GM21515 (cell line): ENCODE measurements around the gene LPIN1.

Experiments
- ATAC-seq: cut with Tn5 transposase; IDR thresholded peaks from one replicate; pipeline ENCODE4 v1.9.1; 2021; ENCODE audit not compliant: unreplicated experiment

LPIN1 gene

DNA sequence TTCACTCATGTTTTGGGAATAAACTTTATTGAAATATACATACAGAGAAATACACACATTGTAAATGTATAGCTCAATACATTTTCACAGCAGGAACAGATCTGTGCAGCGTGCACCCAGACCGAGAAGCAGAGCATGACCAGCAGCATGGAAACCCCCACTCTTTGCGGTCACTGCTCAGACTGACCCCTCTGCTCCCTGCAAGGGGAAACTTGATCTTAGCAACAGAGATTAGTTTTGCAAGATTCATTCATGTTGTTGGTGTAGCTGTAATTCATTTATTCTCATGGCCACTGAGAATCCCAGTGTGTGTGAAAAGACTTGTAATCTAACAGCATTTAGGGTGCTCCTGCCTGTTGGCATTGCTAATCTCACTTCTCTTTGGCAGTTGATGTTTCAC, 35.2 kb downstream of the LPIN1 start:
- no peak for ATAC-seq

DNA sequence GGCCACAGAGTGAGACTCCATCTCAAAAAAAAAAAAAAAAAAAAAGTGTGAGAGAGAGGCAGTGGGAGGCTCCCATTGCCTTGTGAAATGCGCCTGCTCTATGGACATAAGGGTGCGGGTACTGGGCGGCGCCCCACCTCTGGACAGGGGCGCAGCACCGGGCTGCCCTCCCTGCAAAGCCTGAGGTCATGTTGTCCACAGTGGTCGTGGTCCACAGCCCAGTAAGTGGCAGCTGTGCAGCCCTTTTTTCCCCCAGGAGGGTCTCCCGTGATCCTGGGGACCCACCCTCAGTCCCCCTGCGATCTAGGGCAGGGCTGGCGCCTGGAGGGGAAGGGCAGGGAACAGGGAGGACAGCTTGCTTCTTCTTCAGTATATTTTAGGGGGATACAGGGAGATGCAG, 37.8 kb downstream of the LPIN1 start:
- no peak for ATAC-seq

DNA sequence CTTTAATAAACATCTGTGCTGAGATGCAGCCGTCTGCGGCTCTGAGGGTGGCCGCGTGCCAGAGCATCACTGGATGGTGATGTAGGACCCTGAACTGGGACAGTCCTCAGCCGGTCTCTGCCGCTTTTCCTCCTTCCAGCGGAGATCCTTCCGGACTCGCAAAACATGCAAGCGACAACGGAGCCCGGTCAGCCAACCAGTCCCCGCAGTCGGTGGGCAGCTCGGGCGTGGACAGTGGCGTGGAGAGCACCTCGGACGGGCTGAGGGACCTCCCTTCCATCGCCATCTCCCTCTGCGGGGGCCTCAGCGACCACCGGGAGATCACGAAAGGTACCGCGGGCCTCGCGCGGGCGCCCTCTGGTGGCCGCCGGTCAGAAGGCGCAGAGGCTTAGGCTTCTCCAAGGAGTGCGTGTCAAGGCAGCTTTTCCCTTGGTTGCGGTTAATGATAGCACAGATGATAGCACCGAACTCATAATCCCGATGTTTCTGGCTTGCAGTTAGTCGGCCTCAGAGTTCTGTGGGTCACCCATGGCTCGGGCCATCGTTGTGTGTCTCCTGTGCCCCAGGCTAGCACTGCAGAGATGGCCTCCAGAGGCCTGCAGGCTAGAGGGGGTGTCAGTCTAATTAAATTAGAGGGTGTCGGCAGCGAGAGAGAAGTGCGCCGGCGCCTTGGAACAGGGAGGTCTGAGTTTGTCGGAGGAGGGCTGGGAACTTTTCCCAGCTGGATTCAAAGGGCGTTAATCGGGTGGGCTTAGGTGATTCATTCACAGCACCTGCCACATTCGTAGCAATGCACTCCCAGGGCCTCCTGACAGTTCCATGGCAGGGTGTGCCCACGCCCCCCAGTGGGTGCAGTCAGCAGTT, 38.5 kb downstream of the LPIN1 start:
- ATAC-seq, result no peak

DNA sequence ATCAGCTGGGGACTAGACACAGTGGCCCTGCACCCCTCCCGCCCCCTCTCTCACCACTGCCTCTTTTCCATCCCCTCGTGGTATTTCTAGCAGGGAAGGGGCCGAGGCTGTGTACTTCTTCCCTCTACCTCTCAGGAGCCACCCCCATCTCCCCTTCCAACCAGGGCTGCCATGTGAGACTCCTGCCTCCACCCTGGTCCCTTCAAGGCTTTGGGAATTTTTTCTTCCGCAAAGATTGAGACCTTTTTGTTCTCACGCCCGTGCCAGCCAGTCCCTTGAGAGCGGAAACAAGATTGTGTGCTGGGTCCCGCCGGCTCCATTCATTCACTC, 39.1 kb downstream of the LPIN1 start:
- no peak for ATAC-seq

DNA sequence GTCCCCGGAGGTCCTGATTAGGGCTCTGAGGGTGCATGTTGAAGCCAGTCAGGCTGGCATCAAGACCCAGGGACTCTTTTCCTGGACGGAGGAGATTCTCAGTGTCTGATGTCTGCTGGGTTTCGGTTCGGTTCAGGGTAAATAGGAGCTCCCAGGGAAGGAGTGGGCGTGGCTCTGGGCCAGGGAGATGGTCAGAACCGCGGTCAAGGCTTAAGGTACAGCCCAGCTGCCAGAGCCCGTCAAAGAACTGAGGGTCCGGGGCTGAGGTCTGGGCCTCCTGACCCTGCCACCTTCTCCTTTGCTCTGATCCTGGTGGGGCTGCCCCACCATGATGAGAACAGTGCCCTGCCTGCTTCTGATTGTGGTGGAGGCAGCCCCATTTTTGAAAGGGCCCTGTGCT, 39.8 kb downstream of the LPIN1 start:
- no peak for ATAC-seq

DNA sequence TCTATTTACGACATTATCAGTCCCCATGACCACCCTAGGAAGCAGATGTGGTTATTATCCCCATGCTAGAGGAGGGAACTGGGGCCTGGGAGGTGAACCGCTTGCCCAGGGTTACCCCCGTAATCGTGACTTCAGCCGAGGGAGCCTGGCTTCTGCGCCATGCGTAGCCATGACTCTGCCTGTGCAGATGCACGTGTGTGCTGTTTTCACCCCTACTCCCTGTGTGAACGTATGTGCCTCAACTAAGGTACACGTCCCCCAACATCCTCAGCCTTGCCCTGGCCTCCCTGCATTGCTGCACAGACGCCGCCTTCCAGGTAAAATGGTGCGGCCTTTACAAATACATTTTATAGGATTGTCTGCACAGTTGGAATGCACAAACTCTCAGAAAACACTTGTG, 40.2 kb downstream of the LPIN1 start:
- ATAC-seq, result no peak

DNA sequence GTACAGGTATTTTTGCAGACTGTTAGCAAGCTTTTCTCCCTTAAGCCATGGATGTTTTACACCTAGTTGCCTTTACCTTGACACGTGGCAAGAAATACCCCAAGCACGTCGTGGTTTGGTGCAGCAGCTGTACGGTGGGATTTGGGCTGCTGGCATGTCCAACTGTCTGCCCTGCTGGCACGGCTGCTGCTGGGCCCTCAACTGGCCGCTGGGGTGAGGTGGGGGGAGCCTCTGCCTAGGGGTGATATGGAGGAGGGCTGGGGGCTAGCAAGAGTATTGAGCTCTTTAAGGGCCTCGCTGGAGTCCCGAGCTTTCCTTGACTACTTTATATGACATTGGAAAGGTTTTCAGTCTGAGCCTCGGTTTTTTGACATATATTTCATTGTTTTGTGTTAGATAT, 41.6 kb downstream of the LPIN1 start:
- no peak for ATAC-seq

DNA sequence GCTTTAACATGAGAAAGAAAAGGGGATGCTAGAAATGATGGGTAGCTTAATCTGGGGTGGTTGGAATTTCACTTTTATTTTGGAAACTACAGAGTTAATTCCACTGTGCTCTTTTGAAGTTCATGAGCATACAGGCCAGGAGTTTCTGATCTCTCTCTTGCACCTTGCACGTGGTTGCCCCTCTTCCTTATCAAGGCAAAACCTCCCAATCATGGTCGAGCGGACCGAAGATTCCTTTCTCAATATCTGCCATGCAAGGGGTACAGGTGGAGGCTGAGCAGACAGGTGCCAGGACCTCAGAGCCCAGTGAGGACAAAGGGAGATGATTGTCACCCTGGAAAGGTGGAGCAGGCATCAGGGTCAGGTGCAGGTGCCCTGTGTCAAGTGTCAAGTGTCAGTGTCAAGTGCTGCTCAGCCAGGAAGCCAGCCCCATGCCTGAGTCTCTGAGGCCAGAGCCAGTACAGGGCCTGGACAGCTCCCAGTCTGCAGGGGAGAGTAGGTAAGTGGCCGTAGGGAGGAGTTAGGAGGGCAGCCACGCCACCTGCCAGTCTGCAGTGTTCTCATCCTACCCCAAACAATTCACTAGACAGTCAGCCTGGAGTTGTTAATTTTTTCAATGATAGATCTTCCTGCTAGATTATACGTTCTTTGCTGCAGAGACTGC, 42.2 kb downstream of the LPIN1 start:
- no peak for ATAC-seq

DNA sequence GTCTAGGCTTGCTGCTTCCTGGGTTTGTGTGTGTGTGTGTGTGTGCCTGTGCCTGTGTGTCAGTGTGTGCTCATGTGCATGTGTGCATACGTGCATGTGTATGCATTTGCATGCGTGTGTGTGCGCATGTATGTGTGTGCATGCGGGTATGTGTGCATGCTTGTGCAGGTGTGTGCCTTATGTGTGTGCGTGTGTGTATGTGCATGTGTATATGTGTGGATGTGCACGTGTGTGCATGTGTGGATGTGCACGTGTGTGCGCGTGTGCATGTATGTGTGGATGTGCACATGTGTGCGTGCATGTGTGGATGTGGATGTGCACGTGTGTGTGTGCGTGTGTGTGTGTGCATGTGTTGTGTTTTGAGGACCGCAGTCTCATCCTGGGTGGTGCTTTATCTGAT, 42.8 kb downstream of the LPIN1 start:
- no peak for ATAC-seq

DNA sequence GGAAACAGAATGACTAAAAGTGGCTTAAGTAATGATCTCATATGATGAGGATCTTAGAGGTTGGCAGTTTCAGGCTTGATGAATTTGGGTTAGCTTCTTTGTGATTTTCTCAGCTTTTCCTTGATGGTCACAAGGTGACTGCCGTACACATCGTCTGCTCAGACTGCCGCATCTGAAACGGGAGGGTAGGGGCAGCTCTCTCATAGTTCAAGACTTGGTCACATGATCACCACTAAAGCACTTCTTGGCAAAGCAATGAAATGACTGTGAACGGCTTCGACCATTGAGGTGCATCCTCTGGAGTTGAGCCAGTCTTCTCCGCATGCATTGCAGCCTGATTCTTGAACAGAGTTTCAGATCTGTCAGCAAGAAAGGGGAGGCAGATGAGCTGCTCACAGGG, 43.8 kb downstream of the LPIN1 start:
- ATAC-seq, result no peak

DNA sequence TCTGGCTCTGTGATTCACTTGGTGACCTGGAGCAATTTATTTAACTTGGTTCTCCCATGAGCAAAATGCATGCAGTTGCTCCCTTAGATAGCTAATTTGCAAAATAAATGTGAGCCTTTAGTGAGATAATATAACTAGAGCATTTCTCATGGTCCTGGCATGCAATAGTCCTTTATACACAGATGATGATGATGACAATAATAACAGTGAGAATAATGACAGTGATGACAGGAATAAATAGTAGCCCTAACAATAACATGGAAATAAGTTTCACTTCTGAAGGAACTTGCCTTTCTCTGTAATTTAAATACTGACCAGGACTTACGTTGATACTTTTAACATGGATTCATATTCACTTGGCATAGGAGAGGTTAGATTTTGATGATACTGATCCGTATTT, 49.2 kb downstream of the LPIN1 start:
- no peak for ATAC-seq

DNA sequence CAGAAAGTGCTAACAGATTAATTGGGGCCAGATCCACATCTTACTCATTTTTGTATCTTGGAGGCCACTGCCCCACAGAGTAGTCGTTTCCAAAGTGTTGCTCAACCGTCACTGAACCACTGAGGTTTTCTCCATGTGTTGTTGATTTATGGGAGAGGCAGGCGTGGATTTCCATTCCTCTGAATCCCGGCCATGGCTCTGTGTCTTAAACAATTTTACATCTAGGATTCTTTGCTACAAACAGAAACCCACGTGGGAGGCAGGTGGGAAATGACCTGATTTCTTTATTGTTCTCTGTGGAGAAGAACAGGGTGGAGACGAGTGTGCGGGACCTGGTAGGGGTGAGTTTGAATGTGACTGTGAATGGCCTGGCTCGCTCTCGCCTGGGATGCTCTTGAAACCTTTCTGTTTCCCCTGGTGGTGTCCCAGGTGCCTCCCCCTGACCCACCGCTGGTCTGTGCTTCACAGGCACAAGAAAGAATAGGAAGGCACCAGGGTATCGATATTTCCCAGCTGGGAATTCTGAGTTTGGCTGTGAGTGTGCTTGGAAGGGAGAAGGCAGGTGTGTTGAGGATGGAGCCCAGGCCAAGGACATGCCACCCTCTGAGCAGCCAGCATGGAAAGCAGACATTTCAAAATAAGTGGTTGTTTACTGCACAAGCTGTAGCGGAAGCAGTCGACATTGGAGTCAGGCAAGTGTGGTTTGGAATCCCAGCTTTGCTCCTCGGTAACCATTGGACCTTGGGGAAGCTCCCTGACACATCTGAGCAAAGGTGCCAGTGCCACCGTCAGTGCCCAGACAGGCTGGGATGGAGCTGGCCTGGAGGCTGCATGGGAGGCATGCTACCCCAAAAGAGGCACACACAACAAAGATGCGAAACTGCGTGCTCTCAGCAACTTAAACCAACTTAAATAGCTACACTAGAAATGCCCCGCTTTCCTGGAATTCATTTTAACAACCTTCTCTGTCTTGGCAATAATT, 50.0 kb downstream of the LPIN1 start:
- no peak for ATAC-seq

DNA sequence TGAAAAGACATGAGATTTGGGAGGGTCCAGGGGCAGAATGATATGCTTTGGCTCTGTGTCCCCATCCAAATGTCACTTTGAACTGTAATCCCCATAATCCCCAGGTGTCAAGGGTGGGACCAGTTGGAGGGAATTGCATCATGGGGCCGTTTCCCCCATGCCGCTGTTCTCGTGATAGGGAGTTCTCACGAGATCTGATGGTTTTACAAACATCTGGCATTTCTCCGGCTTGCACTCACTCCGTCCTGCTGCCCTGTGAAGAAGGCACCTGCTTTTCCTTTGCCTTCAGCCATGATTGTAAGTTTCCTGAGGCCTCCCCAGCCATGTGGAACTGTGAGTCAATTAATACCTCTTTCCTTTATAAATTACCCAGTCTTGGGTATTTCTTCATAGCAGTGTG, 51.4 kb downstream of the LPIN1 start:
- no peak for ATAC-seq

DNA sequence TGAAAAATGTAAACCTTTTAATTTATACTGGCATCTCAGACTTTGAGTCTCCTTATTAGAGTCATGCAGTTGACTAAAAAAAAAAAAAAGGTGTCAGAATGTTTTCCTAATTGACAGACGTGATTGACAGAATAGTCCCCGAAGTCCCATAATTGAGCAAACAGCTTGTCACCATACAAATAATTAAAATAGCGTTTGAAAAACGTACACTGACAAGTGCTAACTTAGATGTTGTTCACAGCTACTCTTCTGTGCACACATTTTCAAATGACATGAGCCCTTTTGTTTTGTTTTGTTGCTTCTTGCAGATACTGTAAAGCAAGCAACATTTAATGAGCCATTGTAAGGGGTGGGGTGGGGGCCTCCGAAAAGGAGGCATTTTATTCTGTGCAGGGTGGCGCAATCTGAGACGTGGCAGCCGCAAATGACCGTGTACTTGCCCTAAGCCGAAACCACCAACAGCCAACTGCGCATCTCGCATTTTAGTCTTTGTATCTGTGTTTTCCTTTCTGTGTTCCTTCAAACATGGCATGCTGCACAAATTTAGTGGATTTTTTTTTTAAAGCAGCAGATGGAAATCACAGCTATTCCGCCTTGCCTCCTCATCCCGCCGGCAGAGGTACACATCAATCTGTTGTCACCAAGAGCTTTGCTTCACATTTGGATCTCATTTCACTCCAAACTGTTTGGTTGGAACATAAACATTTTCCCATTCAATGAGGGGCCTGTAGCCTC, 52.4 kb downstream of the LPIN1 start:
- ATAC-seq, result no peak

DNA sequence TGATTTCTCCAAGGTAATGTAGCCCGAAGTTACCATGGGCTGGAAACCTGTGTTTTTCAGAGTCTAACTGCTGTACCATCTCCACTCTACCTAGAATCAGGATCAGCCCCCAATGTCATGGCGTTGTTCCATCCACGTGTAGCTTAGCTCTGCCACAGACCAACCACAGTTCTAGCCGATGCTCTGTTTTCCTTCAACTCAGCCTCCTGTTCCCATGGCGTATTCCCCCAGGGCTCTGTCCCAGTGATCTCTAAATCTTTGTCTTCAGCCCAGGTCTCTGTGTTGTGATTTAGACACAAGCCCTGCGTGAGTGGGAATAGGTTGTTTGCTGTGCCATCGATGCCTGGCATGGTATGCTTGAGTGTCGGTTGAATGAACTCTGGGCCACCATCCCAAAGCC, 53.4 kb downstream of the LPIN1 start:
- ATAC-seq, result no peak

DNA sequence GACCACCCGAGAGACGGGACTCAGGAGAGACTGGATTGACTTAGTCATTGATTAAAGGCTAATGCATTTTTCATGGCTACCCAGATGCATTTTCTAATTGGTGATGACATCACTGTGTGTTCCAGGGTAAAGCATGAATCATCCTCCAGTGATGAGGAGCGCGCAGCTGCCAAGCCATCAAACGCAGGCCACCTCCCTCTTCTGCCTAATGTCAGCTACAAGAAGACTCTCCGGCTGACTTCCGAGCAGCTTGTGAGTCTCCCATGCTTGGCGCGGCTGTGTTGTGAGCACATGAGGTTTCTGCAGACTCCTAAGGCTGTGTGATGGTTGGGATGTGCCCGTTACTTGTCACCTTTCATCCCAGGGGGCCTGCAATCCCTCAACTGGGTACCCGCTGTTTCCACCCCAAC, 56.4 kb downstream of the LPIN1 start:
- no peak for ATAC-seq

DNA sequence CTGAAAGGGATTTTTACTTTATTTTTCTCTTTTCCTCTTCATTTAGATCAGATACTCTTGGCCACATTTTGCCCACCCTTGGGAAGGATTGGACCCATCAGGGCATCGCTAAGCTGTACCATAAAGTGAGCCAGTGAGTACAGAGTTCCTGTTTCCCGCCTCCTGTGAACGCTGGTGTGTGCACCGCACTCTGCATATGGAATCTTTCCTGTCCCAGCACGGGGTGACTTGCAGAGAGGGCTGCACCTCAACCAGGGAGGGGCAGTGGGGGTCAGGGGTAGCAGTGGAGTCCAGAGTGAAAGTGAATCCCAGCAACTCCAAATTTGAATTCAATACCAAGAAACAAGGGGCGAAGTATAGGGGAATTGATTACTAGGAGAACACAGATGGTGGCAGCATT, 58.6 kb downstream of the LPIN1 start:
- no peak for ATAC-seq

DNA sequence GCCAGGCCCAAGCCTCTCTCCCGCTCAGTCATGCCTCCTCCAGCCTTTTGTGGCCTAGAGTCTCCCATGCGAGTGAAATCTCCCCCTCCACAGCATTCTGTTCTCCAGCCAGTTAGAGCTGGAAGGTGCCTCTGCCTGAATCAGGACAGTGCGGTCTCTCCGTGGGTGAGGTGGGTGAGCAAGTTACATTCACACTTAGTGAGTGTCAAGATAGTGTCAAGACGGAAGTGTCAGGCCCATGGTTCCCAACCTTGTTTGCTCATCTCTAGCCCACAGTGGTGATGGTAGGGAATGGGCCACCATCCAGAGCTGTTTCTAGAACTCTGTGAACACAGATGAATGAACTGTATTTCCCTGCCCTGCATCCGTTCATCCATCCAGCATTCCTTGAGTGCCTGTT, 59.5 kb downstream of the LPIN1 start:
- no peak for ATAC-seq

DNA sequence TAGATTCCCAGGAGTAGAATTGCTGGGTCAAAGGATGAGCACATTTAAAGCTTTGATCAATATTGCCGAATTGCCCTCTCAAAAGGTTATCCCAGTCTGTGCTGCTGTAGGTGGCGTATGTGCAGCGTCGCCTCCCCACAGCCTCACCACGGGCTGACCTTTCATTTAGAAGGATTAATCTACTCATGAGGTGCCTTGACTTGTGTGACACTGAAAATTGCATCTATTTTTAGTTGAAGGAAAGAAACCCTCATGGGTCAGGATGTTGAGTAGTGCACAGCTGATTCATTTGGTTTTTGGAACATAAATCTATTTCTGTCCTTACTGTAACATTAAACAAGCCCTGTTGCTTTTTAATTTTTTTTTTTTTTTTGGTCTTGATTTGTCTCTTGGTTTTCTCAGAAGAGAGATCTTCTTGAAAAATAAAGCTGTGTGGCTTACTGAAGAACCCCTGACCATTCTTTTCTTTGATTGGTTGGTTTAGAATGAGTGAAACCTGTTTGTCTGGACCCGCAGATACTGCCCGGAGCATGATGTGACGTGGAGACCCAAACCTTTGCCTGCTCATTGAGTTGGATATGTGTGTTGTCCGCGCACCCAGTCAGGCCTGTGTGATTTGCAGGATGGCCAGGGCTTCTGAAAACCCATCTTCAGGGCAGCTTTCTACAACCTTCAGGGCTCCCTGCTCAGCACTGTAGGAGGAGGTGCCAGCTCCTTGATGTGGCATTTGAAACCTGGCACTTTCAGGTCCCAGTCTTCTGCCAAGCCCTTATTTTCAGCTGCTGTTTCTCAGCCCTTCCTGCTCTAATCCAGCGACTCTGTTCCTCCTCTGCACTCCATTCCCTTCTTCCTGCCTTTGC, 61.0 kb downstream of the LPIN1 start:
- ATAC-seq, result no peak

DNA sequence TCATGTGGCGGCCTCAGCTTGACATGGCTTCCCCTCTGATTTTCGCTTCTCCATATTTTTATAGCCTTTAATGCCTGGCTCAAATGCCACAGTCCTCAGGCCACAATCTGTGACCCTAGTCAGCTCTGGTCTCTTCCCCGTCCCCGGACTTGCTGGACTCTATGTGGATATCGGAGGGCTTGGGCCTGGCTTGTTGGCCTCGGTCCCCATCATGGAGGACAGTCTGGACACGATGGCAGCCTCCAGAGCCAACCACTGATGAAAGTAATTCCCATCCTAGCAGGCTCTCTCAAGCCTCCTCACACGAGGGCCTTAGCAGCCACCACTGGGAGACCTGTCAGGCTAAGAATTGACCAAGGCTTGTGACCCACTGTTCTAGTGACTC, 61.6 kb downstream of the LPIN1 start:
- no peak for ATAC-seq
